GM18867 (cell line): Measurements from ENCODE around the gene WDFY4.

ENCODE experiments used
- ATAC-seq: cut with Tn5 transposase; IDR thresholded peaks from one replicate; pipeline ENCODE4 v1.9.1; 2021; ENCODE audit warnings: mild to moderate bottlenecking, moderate library complexity; ENCODE audit not compliant: unreplicated experiment

WDFY4 gene

GRCh38 chr10:49001402-49001801, 316.7 kb downstream of the WDFY4 start:
- ATAC-seq, result no peak

GRCh38 chr10:49001870-49002672, 317.4 kb downstream of the WDFY4 start:
- ATAC-seq, result no peak

- no peak for ATAC-seq
Measured at GRCh38 chr10:49005270-49005669, 320.6 kb downstream of the WDFY4 start.

- no peak for ATAC-seq
Measured at GRCh38 chr10:49007129-49007528, 322.5 kb downstream of the WDFY4 start.

- ATAC-seq, result no peak
Measured at GRCh38 chr10:49008091-49008490, 323.4 kb downstream of the WDFY4 start.

- no peak for ATAC-seq
Measured at GRCh38 chr10:49008505-49009198, 324.0 kb downstream of the WDFY4 start.

GRCh38 chr10:49009199-49009979, 324.7 kb downstream of the WDFY4 start:
- no peak for ATAC-seq

- no peak for ATAC-seq
Measured at GRCh38 chr10:49010295-49010694, 325.6 kb downstream of the WDFY4 start.

GRCh38 chr10:49010865-49011264, 326.2 kb downstream of the WDFY4 start:
- ATAC-seq, result no peak

- ATAC-seq, result no peak
Measured at GRCh38 chr10:49011756-49012155, 327.1 kb downstream of the WDFY4 start.

- ATAC-seq, result no peak
Measured at GRCh38 chr10:49012603-49013002, 327.9 kb downstream of the WDFY4 start.

GRCh38 chr10:49015700-49016099, 331.0 kb downstream of the WDFY4 start:
- no peak for ATAC-seq

GRCh38 chr10:49021685-49022084, 337.0 kb downstream of the WDFY4 start:
- ATAC-seq, result no peak

GRCh38 chr10:49023071-49023470, 338.4 kb downstream of the WDFY4 start:
- no peak for ATAC-seq

GRCh38 chr10:49023752-49024151, 339.1 kb downstream of the WDFY4 start:
- ATAC-seq, result no peak

- ATAC-seq, result no peak
Measured at GRCh38 chr10:49024484-49024883, 339.8 kb downstream of the WDFY4 start.

- no peak for ATAC-seq
Measured at GRCh38 chr10:49025347-49025983, 340.8 kb downstream of the WDFY4 start.

- ATAC-seq, result no peak
Measured at GRCh38 chr10:49028639-49029038, 344.0 kb downstream of the WDFY4 start.

- no peak for ATAC-seq
Measured at GRCh38 chr10:49029666-49030065, 345.0 kb downstream of the WDFY4 start.
